ENCODE results near the gene SPINK6. TPM values are rescaled to one million over a fixed set of nuclear protein-coding genes. Genes with fewer than 3 reads are reported as not detected.
A peak's percentile ranks its signal among the peaks of the same experiment; 100 is the strongest.

SPINK6 gene
- total RNA-seq, 2 donors from 2014 or later: 0.45 TPM; not detected in 1

DNA sequence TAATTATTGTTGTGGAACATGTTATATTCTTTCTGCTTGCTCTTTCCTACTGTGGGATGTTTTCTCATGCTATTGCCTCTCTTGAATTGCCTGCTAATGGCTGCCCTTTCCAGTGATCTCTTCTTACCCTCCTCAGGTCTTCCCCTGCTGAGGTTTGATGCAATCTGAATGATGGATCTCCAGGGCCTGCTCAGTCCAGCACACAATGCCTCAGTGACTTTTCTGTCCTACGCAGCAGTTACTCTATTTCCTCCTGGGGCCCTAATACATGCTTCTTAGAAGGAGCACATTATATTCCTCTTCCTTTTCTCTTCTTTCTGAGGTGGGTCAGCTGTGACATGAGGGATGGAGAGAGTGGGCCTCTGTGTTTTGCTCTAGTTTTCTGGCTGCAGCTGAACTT is 34.6 kb upstream of the SPINK6 start, which contains the start of gene SPINK14:
Gene SPINK14 (plus strand): TSS at position 301 of the 400 bp plus-strand sequence. CDS start 1,187 bp downstream, outside the sequence.
- H3K27ac ChIP-seq: no peak within 1 kb of the TSS
- no peak within 1 kb of the TSS for H3K9ac ChIP-seq (ENCODE audit: low read depth in 2 of 2, low read length in 2 of 2)
- TF ChIP-seq, protein P1, sequence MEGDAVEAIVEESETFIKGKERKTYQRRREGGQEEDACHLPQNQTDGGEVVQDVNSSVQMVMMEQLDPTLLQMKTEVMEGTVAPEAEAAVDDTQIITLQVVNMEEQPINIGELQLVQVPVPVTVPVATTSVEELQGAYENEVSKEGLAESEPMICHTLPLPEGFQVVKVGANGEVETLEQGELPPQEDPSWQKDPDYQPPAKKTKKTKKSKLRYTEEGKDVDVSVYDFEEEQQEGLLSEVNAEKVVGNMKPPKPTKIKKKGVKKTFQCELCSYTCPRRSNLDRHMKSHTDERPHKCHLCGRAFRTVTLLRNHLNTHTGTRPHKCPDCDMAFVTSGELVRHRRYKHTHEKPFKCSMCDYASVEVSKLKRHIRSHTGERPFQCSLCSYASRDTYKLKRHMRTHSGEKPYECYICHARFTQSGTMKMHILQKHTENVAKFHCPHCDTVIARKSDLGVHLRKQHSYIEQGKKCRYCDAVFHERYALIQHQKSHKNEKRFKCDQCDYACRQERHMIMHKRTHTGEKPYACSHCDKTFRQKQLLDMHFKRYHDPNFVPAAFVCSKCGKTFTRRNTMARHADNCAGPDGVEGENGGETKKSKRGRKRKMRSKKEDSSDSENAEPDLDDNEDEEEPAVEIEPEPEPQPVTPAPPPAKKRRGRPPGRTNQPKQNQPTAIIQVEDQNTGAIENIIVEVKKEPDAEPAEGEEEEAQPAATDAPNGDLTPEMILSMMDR (IDR thresholded peaks at IDR 0.05): no peak
- no peaks in the 10 kb centered on the region for H3K27me3 ChIP-seq
- DNase-seq: no peak
- no peaks in the 10 kb centered on the region for H3K36me3 ChIP-seq
- no peaks in the 10 kb centered on the region for H3K4me1 ChIP-seq
- no peak within 1 kb of the TSS for H3K4me3 ChIP-seq
- H3K9me3 ChIP-seq: no peaks in the 10 kb centered on the region
- intact Hi-C loops (cut with DNase I): no loop called here

DNA sequence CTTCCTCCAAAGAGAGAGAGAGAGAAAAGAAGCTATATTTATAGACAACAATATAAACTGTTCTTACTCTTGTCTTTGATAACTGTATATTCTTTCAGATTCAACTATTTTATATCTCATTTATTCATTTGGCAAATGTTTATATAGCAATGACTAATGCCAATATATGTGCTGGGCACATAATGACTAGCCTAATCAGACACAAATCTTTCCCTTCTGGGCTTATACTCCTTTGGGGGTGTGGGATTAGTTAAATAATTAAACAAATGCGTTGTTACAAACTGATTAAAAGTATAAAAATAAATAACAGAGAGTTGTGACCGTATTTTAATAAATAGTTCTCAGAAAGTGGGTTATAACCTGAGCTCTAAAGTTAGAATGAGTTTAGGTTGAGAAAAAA is 30.5 kb upstream of the SPINK6 start:
- TF ChIP-seq, protein P1 (IDR thresholded peaks at IDR 0.05): no peak
- intact Hi-C loops (cut with DNase I): loop anchor here (10.0 kb wide), 2 partner anchors 202 to 272 kb away; no protein-coding TSS in a partner anchor
- Histone ChIP-seq H3K27ac (no peak overlapping the region), H3K9me3 (no peaks in the 10 kb centered on the region), H3K36me3 (no peaks in the 10 kb centered on the region), H3K9ac (ENCODE audit: low read depth in 2 of 2, low read length in 2 of 2) (no peak overlapping the region), H3K4me3 (no peak overlapping the region), H3K4me1 (no peaks in the 10 kb centered on the region), H3K27me3 (no peaks in the 10 kb centered on the region)
- no peak for DNase-seq

DNA sequence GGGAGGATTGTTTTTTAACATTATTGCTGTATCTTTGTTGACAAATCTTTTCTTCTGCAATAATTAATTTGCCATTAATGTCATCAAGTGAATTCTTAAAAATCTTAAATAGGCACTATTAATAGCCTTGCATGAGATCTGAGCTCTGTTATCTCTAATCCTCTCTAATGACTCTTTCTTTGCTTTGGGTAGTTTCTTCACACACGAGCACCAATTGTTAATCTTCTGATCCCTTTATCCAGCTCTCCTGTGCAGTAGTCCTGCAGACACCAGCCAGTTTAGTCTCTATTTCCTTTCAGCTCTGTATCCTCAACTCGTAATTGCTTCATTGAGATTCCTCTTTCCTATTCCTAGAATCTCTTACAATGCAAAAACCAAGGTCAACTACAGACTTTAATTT is 26.4 kb upstream of the SPINK6 start:
- intact Hi-C loops (cut with DNase I): loop anchor here (10.0 kb wide), 2 partner anchors 198 to 268 kb away; no protein-coding TSS in a partner anchor
- no peaks in the 10 kb centered on the region for H3K9me3 ChIP-seq
- no peaks in the 10 kb centered on the region for H3K36me3 ChIP-seq
- H3K4me3 ChIP-seq: no peak overlapping the region
- H3K27ac ChIP-seq: no peak overlapping the region
- H3K4me1 ChIP-seq: no peaks in the 10 kb centered on the region
- no peak for DNase-seq
- no peaks in the 10 kb centered on the region for H3K27me3 ChIP-seq
- no peak overlapping the region for H3K9ac ChIP-seq (ENCODE audit: low read depth in 2 of 2, low read length in 2 of 2)
- TF ChIP-seq, protein P1 (IDR thresholded peaks at IDR 0.05): no peak

DNA sequence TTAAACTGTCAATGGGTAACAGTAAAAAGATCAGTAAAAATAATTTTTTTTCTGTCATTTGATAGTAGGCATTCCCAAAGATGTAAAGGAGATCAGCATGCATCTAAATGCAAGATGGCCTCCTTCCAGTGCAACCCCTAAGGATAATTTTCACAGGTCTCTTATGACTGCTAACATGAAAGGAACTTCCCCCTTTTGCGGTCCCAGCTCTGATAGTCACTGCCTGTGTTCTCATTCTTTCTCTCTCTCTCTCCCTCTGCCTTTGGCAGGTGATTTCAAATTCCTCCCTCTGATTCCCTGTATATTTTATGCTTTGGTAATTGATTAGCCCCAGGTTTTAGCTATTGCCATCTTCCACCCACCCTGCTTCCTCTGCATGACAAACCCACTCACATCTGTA is 25.6 kb upstream of the SPINK6 start:
- Histone ChIP-seq H3K9ac (ENCODE audit: low read depth in 2 of 2, low read length in 2 of 2) (no peak overlapping the region), H3K36me3 (no peaks in the 10 kb centered on the region), H3K4me1 (no peaks in the 10 kb centered on the region), H3K27ac (no peak overlapping the region), H3K4me3 (no peak overlapping the region), H3K9me3 (no peaks in the 10 kb centered on the region), H3K27me3 (no peaks in the 10 kb centered on the region)
- TF ChIP-seq, protein P1 (IDR thresholded peaks at IDR 0.05): no peak
- DNase-seq: no peak
- intact Hi-C loops (cut with DNase I): loop anchor here (10.0 kb wide), 2 partner anchors 198 to 268 kb away; no protein-coding TSS in a partner anchor

DNA sequence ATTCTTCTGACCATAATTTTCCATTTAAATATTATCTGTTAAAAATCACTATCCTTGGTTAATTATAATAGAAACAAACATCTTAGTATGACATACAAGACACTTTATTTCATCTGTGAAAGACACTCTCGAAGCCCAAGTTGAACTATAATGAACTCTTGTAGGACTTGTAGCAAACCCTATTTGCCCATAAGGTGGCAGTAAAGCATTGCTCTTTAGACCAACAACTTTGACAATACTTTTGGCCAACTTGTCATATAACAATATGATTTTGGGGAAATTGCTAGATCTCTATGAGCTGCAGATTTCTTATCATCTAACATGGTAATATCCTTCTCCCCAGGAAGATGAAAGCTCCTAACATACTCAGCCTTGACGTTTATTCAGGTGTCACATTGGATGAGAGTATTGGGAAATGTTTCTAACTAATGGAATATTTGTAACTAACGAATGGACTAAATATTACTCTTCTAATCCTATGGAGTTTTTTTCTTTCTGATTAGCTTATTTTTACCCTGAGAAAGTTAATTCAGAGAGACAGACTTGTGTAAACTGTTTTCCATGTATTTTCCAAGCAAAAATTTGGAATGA is 23.5 kb upstream of the SPINK6 start:
- TF ChIP-seq, protein P1 (IDR thresholded peaks at IDR 0.05): peak; percentile 50
- Histone ChIP-seq H3K36me3 (no peaks in the 10 kb centered on the region), H3K4me3 (no peak overlapping the region), H3K9me3 (no peaks in the 10 kb centered on the region), H3K9ac (ENCODE audit: low read depth in 2 of 2, low read length in 2 of 2) (no peak overlapping the region), H3K4me1 (no peaks in the 10 kb centered on the region), H3K27me3 (no peaks in the 10 kb centered on the region), H3K27ac (no peak overlapping the region)
- peak; percentile 18 for DNase-seq
- intact Hi-C loops (cut with DNase I): loop anchor here (10.0 kb wide), 2 partner anchors 195 to 265 kb away; no protein-coding TSS in a partner anchor
